ENCODE data around the gene CACNB4. TPM values are rescaled to one million over a fixed set of nuclear protein-coding genes. Genes with fewer than 3 reads are reported as not detected.

The CACNB4 gene
- total and polyA plus RNA-seq, 9 of the 15 experiments (the other 6 are each of a cell fraction or from before 2014, with no cell fraction given), result 0.01 to 0.20 (median 0.04) TPM; not detected in 1

- H3K4me2 ChIP-seq (ENCODE audit: insufficient read depth, low read length), result no peak overlapping the region
- no peaks in the 10 kb centered on the region for H3K36me3 ChIP-seq (ENCODE audit: control insufficient read depth, insufficient read depth, low read length)
- H3K27me3 ChIP-seq (ENCODE audit: control insufficient read depth in 2 of 2, insufficient read depth in 2 of 2, low read length in 2 of 2), result peaks cover 34 to 55% of the 10 kb centered on the region in 2 experiments
- no peak overlapping the region for H3K27ac ChIP-seq (ENCODE audit: extremely low read depth, low read depth, low read length)
- no peaks in the 10 kb centered on the region for H4K20me1 ChIP-seq (replicated peaks; ENCODE audit: control insufficient read depth, insufficient read depth, low read length)
- no peak overlapping the region for H2AFZ ChIP-seq (ENCODE audit: low read depth, low read length)
- H3K9me1 ChIP-seq (ENCODE audit: control insufficient read depth, insufficient read depth, low read length), result no peaks in the 10 kb centered on the region
- H3K79me2 ChIP-seq (ENCODE audit: control insufficient read depth, insufficient read depth, low read length), result no peaks in the 10 kb centered on the region
- no TSS peak for BruUV-seq (replicated peaks)
- TF ChIP-seq CEBPG (CRISPR knock-in tag; IDR thresholded peaks at IDR 0.05) (no peak), CEBPG (tag; conservative IDR thresholded peaks at IDR 0.05 in 1 of 2, IDR thresholded peaks at IDR 0.05 in 1 of 2) (0 out of 4 replicates have a peak, but pooled peaks of 1 of the 2 experiments have one; percentile 9), MCM7 (IDR thresholded peaks at IDR 0.05) (no peak), SMARCB1 (IDR thresholded peaks at IDR 0.05; ENCODE audit: insufficient read length, low read depth) (no peak), ESRRA (IDR thresholded peaks at IDR 0.05; ENCODE audit: borderline replicate concordance, low read depth) (0 out of 2 replicates have a peak, but pooled peaks have one; percentile 16)
- ChIA-PET POLR2A (no interaction called here), CTCF (ENCODE audit: low intra/inter-chr PET ratio) (no interaction called here)
- no peak overlapping the region for H3K4me3 ChIP-seq
- intact Hi-C loops (cut with micrococcal nuclease) (no loop called here), in situ Hi-C loops (cut with MboI) (no loop called here)
- 6% methylated on average over 13 of the region's 13 CpGs for WGBS (ENCODE audit: insufficient coverage, low coverage, missing lambda C conversion rate)
- FAIRE-seq, result no peak
- no peak overlapping the region for H3K9ac ChIP-seq (ENCODE audit: insufficient read depth in 1 of 2, low read depth in 2 of 2, low read length in 2 of 2)
- no peaks in the 10 kb centered on the region for H3K9me3 ChIP-seq (replicated peaks; ENCODE audit: control insufficient read depth, insufficient read depth, low read depth, low read length)
- H3K4me1 ChIP-seq (replicated peaks in 1 of 2; ENCODE audit: control insufficient read depth in 2 of 2, insufficient read depth in 2 of 2, low read length in 2 of 2), result peaks cover 0 to 14% of the 10 kb centered on the region in 2 experiments; a peak in 1 of 5 replicates
- ATAC-seq, result no peak
- DNase-seq (ENCODE audit: extremely low read depth in 1 of 4, low spot score in 3 of 4), result no peak
These were observed 1.5 kb downstream of the CACNB4 start for GRCh38 chr2:152097290-152097800.

- H3K9me3 ChIP-seq (replicated peaks; ENCODE audit: control insufficient read depth, insufficient read depth, low read depth, low read length), result no peaks in the 10 kb centered on the region
- intact Hi-C loops (cut with micrococcal nuclease), result no loop called here
- H3K4me3 ChIP-seq, result no peak overlapping the region
- H3K27ac ChIP-seq (ENCODE audit: extremely low read depth, low read depth, low read length), result no peak overlapping the region
- no TSS peak for BruUV-seq (replicated peaks)
- DNase-seq (ENCODE audit: extremely low read depth in 1 of 4, low spot score in 3 of 4) (no peak), ATAC-seq (no peak), FAIRE-seq (no peak)
- no peaks in the 10 kb centered on the region for H3K79me2 ChIP-seq (ENCODE audit: control insufficient read depth, insufficient read depth, low read length)
- no peaks in the 10 kb centered on the region for H3K36me3 ChIP-seq (ENCODE audit: control insufficient read depth, insufficient read depth, low read length)
- no peak overlapping the region for H2AFZ ChIP-seq (ENCODE audit: low read depth, low read length)
- peaks cover 30 to 46% of the 10 kb centered on the region in 2 experiments for H3K27me3 ChIP-seq (ENCODE audit: control insufficient read depth in 2 of 2, insufficient read depth in 2 of 2, low read length in 2 of 2)
- WGBS (ENCODE audit: insufficient coverage, low coverage, missing lambda C conversion rate), result 0% methylated on average over 1 of the region's 1 CpG
- in situ Hi-C loops (cut with MboI), result no loop called here
- ChIA-PET CTCF (ENCODE audit: low intra/inter-chr PET ratio) (no interaction called here), POLR2A (interaction anchor here (0.5 to 0.6 kb wide), 2 partner anchors 92 to 525 kb away, joined by 3 read pairs; no protein-coding TSS in a partner anchor)
- no peak overlapping the region for H3K4me2 ChIP-seq (ENCODE audit: insufficient read depth, low read length)
- no peaks in the 10 kb centered on the region for H4K20me1 ChIP-seq (replicated peaks; ENCODE audit: control insufficient read depth, insufficient read depth, low read length)
- H3K9me1 ChIP-seq (ENCODE audit: control insufficient read depth, insufficient read depth, low read length), result no peaks in the 10 kb centered on the region
- H3K4me1 ChIP-seq (replicated peaks in 1 of 2; ENCODE audit: control insufficient read depth in 2 of 2, insufficient read depth in 2 of 2, low read length in 2 of 2), result peaks cover 0 to 14% of the 10 kb centered on the region in 2 experiments; a peak in 1 of 5 replicates
- H3K9ac ChIP-seq (ENCODE audit: insufficient read depth in 1 of 2, low read depth in 2 of 2, low read length in 2 of 2), result no peak overlapping the region
- TF ChIP-seq CGGBP1 (CRISPR knock-in tag; IDR thresholded peaks at IDR 0.05) (no peak), ZFX (CRISPR knock-in tag; IDR thresholded peaks at IDR 0.05) (no peak), PYGO2 (tag; IDR thresholded peaks at IDR 0.05) (no peak), HES1 (IDR thresholded peaks at IDR 0.05; ENCODE audit: low read depth) (no peak)
These were observed 3.7 kb downstream of the CACNB4 start for GRCh38 chr2:152095146-152095545.

Measured in K562 (cell line).